Left cardiac atrium (tissue), 4 donors: Measurements from ENCODE around the gene PTK7. TPM values are rescaled to one million over a fixed set of nuclear protein-coding genes. Genes with fewer than 3 reads are reported as not detected.

ENCODE experiments used
- ATAC-seq, 2 donors: fragments of 200-7000 bp; cut with Tn5 transposase; one replicate each; pipeline ENCODE4 v1.9.1; 2020; ENCODE audit warnings: mild to moderate bottlenecking in 2 of 2, moderate library complexity in 2 of 2
- DNase-seq: peaks from one replicate; pipeline ENCODE4 v3.0.0-alpha.2; 2020
- intact Hi-C, 2 donors: fragments of 100-400 bp; cut with DNase I; formaldehyde crosslinking; loops; one replicate each; pipeline versions ENCODE4 v1.14.1 to v1.15.1; 2022 to 2023
- total RNA-seq, 2 donors: library from RNA; stranded (reverse); fragmentation: NEBNext Ultra II Directional; extraction: Animal tissue kit (Norgen Biotek cat#: 25700); gene quantifications; one replicate each; pipeline ENCODE4 v1.2.1, GENCODE V29; 2021
- donor health status: DM: no; HTN: yes; CAD: no.
- donor health status: DM: no; HTN: yes; CAD: no; lungs with severe emphysema.
- donor health status: DM: yes; HTN: yes; CAD: no.
- donor health status: Dilated cardiomyopathy.

Gene PTK7
- total RNA-seq, 2 donors from 2014 or later: 6.6 to 7.8 TPM

GRCh38 chr6:43052842-43053544 is 23.1 kb upstream of the PTK7 start:
- DNase-seq (peak; percentile 53), ATAC-seq (peak; percentile 33 to 37)

DNA sequence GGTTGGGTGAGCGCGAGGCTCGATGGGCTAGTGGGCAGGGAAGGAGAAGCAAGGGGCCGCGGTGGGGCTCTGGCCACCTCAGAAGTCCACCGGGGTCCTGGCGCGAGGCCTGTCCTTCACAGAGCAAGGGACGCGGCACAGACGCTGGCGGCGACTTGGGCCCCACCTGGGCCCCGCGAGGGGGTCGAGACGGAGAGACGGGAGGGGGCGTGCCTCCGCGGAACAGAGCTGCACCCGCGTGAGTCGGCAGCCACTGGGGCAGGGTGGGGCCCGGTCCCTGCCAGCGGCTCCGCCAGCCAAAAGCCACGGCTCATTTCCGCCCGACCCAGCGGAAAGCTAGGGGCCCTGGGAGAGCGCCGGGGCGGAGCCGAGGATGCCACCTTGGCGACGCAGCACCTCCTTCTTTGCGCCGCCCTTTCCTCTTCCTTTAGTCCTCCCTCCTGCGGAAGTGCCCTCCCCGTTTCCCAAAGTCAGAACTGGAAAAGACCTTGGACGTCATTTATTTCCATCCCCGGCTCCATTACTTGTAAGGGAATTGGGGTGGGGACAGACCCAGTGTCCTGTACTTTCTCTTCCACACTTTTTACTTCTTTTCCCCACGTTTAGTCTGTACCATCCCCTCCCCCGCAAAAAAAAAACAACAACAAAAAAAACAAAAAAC is 22.4 kb upstream of the PTK7 start, which contains the start of gene CUL7:
CUL7 (minus strand) TSS at position 307 of the 661 bp plus-strand sequence. CDS start 1,063 bp downstream, outside the sequence.
- ATAC-seq: peak; percentile 97 to 98
- peak; percentile 97 for DNase-seq
- intact Hi-C loops: loop anchor here in 1 of 2 donors (5.0 kb wide), 1 partner anchor 36 kb away; no protein-coding TSS in a partner anchor

More at GRCh38 chr6:43052842-43053544, 23.1 kb upstream of the PTK7 start:
- intact Hi-C loops: loop anchor here in 1 of 2 donors (5.0 kb wide), 1 partner anchor 36 kb away; no protein-coding TSS in a partner anchor

- ATAC-seq (no peak), DNase-seq (no peak)
- intact Hi-C loops: loop anchor here in 1 of 2 donors (5.0 kb wide), 1 partner anchor 37 kb away; no protein-coding TSS in a partner anchor
Observed at GRCh38 chr6:43054206-43054943, 21.7 kb upstream of the PTK7 start.

GRCh38 chr6:43055966-43056365 is 20.1 kb upstream of the PTK7 start:
- intact Hi-C loops: no loop called here
- no peak for DNase-seq
- ATAC-seq: no peak

- intact Hi-C loops: no loop called here
- DNase-seq: no peak
- ATAC-seq: no peak
Observed at GRCh38 chr6:43058531-43058930, 17.6 kb upstream of the PTK7 start.

DNA sequence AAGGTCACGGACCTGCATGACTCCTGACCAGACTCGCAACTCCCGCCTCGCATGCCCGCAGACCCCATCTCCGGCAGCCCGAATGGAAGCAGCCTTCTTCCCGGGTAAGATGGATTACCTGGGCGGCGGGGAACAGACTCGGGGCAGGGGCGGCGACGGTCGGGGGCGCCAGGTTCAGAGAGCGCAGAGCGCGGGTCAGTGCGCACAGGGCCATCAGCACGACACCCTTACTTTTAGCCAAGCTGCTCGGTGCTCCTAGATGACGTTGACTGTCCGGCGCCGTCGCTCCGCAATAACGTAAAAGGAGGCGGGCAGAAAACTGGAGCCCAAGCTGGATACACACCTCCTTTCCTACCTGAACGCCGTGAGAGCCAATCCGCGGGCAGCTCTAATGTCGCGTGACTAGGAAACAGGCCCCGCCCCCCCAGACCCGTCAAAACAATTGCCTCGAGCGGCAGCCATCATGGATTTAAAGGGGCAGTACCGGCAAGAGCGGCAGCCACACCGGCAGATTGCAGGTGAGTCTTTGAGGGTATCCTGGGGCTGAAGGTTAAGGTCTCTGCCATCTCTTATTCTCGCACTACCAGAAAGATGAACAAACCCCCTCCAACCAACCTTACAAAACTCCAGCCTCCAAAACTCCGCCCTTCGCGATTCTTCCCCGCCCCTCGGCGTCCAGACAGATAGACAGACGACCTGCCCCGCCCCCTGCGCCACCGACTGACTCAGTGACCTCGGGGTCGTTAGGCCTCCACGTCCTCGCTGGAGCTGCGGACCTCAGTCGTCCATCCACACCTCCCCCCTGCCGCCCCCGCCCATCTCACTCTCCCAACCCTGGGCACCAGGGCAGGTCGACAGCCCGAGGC is 16.7 kb upstream of the PTK7 start, which contains the start of the genes KLC4 and MRPL2:
KLC4 (plus strand) TSS at position 464 of the 866 bp plus-strand sequence. CDS start 1,705 bp downstream, outside the sequence.
MRPL2 (minus strand) TSS at position 267 of the 866 bp plus-strand sequence; CDS start at position 214, 53 bp downstream.
- peak; percentile 98 for DNase-seq
- intact Hi-C loops: no loop called here
- peak; percentile 97 to 98 for ATAC-seq

GRCh38 chr6:43060034-43060754 is 15.9 kb upstream of the PTK7 start:
- ATAC-seq (peak; percentile 5 to 31), DNase-seq (no peak)
- intact Hi-C loops: no loop called here

DNA sequence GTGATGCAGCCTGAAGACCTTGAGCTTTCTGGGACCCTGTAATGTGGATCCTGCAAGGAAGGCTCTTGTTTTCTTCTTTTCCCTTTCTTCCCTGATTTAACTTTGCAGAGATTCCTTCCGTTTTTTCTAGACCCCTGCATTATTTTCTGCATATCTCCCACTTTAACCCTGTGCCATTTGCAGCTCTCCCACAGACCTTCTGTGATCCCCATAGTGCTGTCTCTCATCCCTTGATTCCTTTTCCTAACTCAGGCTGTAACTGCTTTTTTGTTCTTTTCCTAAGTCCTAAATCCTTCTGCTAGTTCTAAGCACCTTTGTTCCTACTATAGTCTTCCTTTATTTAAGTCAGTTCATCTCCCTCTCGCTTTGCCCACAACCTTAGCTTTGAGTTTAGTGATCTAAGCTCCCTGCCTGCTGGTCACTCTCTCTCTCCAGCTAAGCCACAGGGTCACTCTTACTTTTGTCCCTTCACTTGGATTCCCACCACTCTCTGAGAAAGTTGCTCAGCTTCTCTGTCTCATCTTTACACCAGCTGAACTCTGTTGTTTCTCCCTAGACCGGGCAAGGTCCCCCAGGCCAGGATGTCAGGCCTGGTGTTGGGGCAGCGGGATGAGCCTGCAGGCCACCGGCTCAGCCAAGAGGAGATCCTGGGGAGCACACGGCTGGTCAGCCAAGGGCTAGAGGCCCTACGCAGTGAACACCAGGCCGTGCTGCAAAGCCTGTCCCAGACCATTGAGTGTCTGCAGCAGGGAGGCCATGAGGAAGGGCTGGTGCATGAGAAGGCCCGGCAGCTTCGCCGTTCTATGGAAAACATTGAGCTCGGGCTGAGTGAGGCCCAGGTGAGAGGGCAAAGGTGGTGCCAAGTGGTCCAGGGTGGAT is 15.1 kb upstream of the PTK7 start:
- no peak for DNase-seq
- ATAC-seq: no peak
- intact Hi-C loops: no loop called here

- DNase-seq (no peak), ATAC-seq (no peak)
- intact Hi-C loops: no loop called here
Observed at GRCh38 chr6:43061861-43062260, 14.3 kb upstream of the PTK7 start.

DNA sequence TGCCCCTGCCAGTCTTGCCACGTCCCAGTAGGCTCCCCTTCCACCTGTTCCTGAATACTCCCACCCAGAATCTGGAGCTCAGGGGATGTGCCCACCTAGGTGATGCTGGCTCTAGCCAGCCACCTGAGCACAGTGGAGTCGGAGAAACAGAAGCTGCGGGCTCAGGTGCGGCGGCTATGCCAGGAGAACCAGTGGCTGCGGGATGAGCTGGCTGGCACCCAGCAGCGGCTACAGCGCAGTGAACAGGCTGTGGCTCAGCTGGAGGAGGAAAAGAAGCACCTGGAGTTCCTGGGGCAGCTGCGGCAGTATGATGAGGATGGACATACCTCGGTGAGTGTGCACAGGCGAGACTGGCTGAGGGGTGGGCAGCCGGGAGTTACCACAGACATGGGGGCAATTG is 13.3 kb upstream of the PTK7 start:
- ATAC-seq (no peak), DNase-seq (no peak)
- intact Hi-C loops: no loop called here

DNA sequence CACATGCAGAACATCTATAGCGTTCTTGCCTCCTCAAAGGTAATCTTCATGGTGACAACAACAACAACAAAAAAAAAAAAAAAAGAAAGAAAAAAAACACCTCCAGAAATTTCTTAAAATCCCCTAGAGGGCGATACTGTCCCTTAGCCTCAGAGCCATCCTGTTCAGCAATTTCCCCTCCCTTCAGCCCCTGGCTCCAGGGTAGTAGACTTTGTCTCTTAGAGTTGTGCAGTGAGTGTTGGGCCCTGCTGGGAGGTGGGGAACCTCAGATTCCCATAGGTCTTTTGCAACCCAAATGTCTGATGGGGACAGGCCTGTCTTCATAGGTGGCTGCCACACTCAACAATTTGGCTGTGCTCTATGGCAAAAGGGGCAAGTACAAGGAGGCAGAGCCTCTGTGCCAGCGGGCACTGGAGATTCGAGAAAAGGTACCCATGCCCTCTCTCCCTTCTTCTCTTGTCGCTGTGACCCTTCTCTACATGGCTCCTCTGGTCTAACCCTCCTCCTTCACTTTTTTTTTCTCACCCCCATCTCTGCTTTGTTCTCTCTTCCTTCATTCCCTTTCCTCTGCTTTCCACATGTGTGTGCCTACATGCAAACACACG is 6.0 kb upstream of the PTK7 start:
- peak; percentile 41 to 60 for ATAC-seq
- no peak for DNase-seq
- intact Hi-C loops: loop anchor here (10.0 kb wide), 1 partner anchor 65 kb away; no protein-coding TSS in a partner anchor

- DNase-seq (no peak), ATAC-seq (peak in 1 of 2 donors; percentile 23)
- intact Hi-C loops: loop anchor here (10.0 kb wide), 1 partner anchor 60 kb away; no protein-coding TSS in a partner anchor
Observed at GRCh38 chr6:43074847-43075669, 1.1 kb upstream of the PTK7 start.

- DNase-seq (no peak), ATAC-seq (peak; percentile 19 to 34)
- intact Hi-C loops: loop anchor here (10.0 kb wide), 1 partner anchor 58 kb away; no protein-coding TSS in a partner anchor
Observed at GRCh38 chr6:43076464-43077332, 584 bp downstream of the PTK7 start.

DNA sequence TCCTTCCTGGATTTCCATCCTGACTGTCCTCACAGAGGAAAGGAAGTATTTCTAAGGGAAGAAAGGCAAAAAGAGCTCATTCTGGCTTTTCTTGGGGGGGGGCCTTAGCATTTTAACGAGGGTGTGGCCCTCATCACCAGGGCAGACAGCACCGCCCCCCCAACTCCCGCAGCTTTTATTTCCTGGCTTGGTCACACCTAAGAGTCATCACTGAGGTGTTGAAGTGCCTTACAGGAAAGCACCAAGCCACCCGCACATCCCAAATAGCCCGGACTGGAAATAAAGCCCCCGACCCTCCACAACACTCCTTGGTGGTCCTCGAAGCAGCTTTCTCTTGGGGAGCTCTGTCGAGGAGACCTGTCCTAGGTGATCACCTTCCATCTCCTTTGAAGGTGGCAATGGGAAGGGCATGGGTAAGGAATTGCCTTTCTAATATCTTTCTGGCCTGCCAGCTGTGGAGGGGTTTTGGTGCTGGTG is 1.3 kb downstream of the PTK7 start:
- no peak for ATAC-seq
- DNase-seq: no peak
- intact Hi-C loops: loop anchor here (10.0 kb wide), 1 partner anchor 57 kb away; no protein-coding TSS in a partner anchor
